HG03469 (cell line): ENCODE data around the gene LIPA.
"Not testable (repeated sequence)": the region's sequence is repeated elsewhere in the genome, so short reads cannot be mapped to it uniquely, and the experiment has no call there.

Source experiments
- ATAC-seq: cut with Tn5 transposase; IDR thresholded peaks from one replicate; pipeline ENCODE4 v1.9.1; 2021; ENCODE audit warnings: mild to moderate bottlenecking, moderate library complexity, moderate number of reproducible peaks; ENCODE audit not compliant: unreplicated experiment

Gene LIPA

GRCh38 chr10:89251409-89252224 lies at the start of gene LIPA:
Gene LIPA, minus strand, starts transcription at chr10:89251775. Its CDS starts 4,127 bp downstream, at chr10:89247648.
- peak; percentile 87 for ATAC-seq

GRCh38 chr10:89301232-89301631 lies 49.7 kb upstream of the LIPA start:
- no peak for ATAC-seq

- no peak for ATAC-seq
Observed at GRCh38 chr10:89299031-89299430, 47.5 kb upstream of the LIPA start.

GRCh38 chr10:89297791-89298190 lies 46.2 kb upstream of the LIPA start:
- no peak for ATAC-seq

- no peak for ATAC-seq
Observed at GRCh38 chr10:89297356-89297755, 45.8 kb upstream of the LIPA start.

GRCh38 chr10:89296220-89296648 lies 44.7 kb upstream of the LIPA start:
- ATAC-seq, result no peak

GRCh38 chr10:89295597-89295996 lies 44.0 kb upstream of the LIPA start:
- ATAC-seq, result no peak

GRCh38 chr10:89294721-89295239 lies 43.2 kb upstream of the LIPA start:
- ATAC-seq, result no peak

- ATAC-seq, result not testable (repeated sequence)
Observed at GRCh38 chr10:89285303-89285702, 33.7 kb upstream of the LIPA start.

GRCh38 chr10:89284711-89285110 lies 33.1 kb upstream of the LIPA start:
- not testable (repeated sequence) for ATAC-seq

GRCh38 chr10:89283936-89284475 lies 32.4 kb upstream of the LIPA start:
- no peak for ATAC-seq

GRCh38 chr10:89283025-89283935 lies 31.7 kb upstream of the LIPA start:
- ATAC-seq, result no peak

- no peak for ATAC-seq
Observed at GRCh38 chr10:89281606-89282395, 30.2 kb upstream of the LIPA start.

GRCh38 chr10:89280508-89280907 lies 28.9 kb upstream of the LIPA start:
- ATAC-seq, result no peak

GRCh38 chr10:89279421-89279869 lies 27.9 kb upstream of the LIPA start:
- ATAC-seq, result no peak

GRCh38 chr10:89278900-89279392 lies 27.4 kb upstream of the LIPA start:
- no peak for ATAC-seq

GRCh38 chr10:89278034-89278535 lies 26.5 kb upstream of the LIPA start:
- ATAC-seq, result no peak

GRCh38 chr10:89275383-89275782 lies 23.8 kb upstream of the LIPA start:
- ATAC-seq, result no peak

- ATAC-seq, result no peak
Observed at GRCh38 chr10:89274928-89275327, 23.4 kb upstream of the LIPA start.

GRCh38 chr10:89273680-89274079 lies 22.1 kb upstream of the LIPA start:
- no peak for ATAC-seq
